GM20431 (cell line): ENCODE results near the gene CD5L.

ENCODE experiments used
- in situ Hi-C: fragments of 300-500 bp; cut with MseI, MboI; formaldehyde crosslinking; loops from one replicate; pipeline ENCODE4 v1.15.0; 2020; ENCODE audit warnings: low sequenced_read_pairs; ENCODE audit not compliant: unreplicated experiment

CD5L gene

GRCh38 chr1:157819896-157820295 is 21.7 kb downstream of the CD5L start, which contains the start of gene FCRL1:
FCRL1 (minus strand) TSS chr1:157820120; CDS start chr1:157820037, 83 bp downstream.
- in situ Hi-C loops: no loop called here

- in situ Hi-C loops: no loop called here
Measured at GRCh38 chr1:157819215-157819614, 22.4 kb downstream of the CD5L start.

GRCh38 chr1:157813269-157813668 is 28.3 kb downstream of the CD5L start:
- in situ Hi-C loops: no loop called here

GRCh38 chr1:157806431-157807149 is 35.0 kb downstream of the CD5L start:
- in situ Hi-C loops: no loop called here

GRCh38 chr1:157803851-157804250 is 37.8 kb downstream of the CD5L start:
- in situ Hi-C loops: no loop called here

- in situ Hi-C loops: no loop called here
Measured at GRCh38 chr1:157799996-157800395, 41.6 kb downstream of the CD5L start.

- in situ Hi-C loops: no loop called here
Measured at GRCh38 chr1:157798211-157798610, 43.4 kb downstream of the CD5L start.

- in situ Hi-C loops: no loop called here
Measured at GRCh38 chr1:157785248-157785647, 56.4 kb downstream of the CD5L start.

- in situ Hi-C loops: no loop called here
Measured at GRCh38 chr1:157784801-157785200, 56.8 kb downstream of the CD5L start.

- in situ Hi-C loops: no loop called here
Measured at GRCh38 chr1:157782931-157783330, 58.7 kb downstream of the CD5L start.

GRCh38 chr1:157781048-157781447 is 60.6 kb downstream of the CD5L start:
- in situ Hi-C loops: no loop called here
